Endothelial cell of umbilical vein (primary cell): ENCODE measurements around the gene ZNF678.

ENCODE experiments used
- CTCF ChIP-seq, 2 donors: IDR thresholded peaks; 1 replicate in 1 of 2; 2 replicates in 1 of 2; pipeline ENCODE4 v1.5.1; 2011; ENCODE audit warnings: low read length in 2 of 2, mild to moderate bottlenecking in 2 of 2, moderate library complexity in 2 of 2, control low read depth in 1 of 2, inconsistent platforms in 1 of 2, low read depth in 1 of 2; ENCODE audit not compliant: insufficient read depth in 1 of 2; ENCODE audit errors: extremely low read depth in 1 of 2
- EZH2 ChIP-seq: IDR thresholded peaks from 2 replicates; pipeline ENCODE4 v1.6.1; 2012; ENCODE audit warnings: borderline replicate concordance, low read depth, mild to moderate bottlenecking, moderate library complexity, low read length, inconsistent platforms; ENCODE audit not compliant: severe bottlenecking
- POLR2A ChIP-seq: IDR thresholded peaks from 2 replicates; pipeline ENCODE4 v1.6.1; 2012; ENCODE audit warnings: low read depth, mild to moderate bottlenecking, control low read depth, low read length
- POLR2AphosphoS5 ChIP-seq: IDR thresholded peaks from 2 replicates; pipeline ENCODE4 v1.6.1; 2012; ENCODE audit warnings: low read depth, mild to moderate bottlenecking, control low read depth, low read length, moderate library complexity; ENCODE audit not compliant: insufficient read depth

- TF ChIP-seq EZH2 (no peak), CTCF (IDR thresholded peaks at IDR 0.05; ENCODE audit: extremely low read depth in 1 of 2, insufficient read depth in 1 of 2, low read depth in 1 of 2, low read length in 2 of 2) (no peak), POLR2AphosphoS5 (no peak), POLR2A (no peak)
Measured at GRCh38 chr1:227718932-227719331, 155.6 kb downstream of the ZNF678 start.
